ENCODE data around the gene USP24.

USP24 gene, protein sequence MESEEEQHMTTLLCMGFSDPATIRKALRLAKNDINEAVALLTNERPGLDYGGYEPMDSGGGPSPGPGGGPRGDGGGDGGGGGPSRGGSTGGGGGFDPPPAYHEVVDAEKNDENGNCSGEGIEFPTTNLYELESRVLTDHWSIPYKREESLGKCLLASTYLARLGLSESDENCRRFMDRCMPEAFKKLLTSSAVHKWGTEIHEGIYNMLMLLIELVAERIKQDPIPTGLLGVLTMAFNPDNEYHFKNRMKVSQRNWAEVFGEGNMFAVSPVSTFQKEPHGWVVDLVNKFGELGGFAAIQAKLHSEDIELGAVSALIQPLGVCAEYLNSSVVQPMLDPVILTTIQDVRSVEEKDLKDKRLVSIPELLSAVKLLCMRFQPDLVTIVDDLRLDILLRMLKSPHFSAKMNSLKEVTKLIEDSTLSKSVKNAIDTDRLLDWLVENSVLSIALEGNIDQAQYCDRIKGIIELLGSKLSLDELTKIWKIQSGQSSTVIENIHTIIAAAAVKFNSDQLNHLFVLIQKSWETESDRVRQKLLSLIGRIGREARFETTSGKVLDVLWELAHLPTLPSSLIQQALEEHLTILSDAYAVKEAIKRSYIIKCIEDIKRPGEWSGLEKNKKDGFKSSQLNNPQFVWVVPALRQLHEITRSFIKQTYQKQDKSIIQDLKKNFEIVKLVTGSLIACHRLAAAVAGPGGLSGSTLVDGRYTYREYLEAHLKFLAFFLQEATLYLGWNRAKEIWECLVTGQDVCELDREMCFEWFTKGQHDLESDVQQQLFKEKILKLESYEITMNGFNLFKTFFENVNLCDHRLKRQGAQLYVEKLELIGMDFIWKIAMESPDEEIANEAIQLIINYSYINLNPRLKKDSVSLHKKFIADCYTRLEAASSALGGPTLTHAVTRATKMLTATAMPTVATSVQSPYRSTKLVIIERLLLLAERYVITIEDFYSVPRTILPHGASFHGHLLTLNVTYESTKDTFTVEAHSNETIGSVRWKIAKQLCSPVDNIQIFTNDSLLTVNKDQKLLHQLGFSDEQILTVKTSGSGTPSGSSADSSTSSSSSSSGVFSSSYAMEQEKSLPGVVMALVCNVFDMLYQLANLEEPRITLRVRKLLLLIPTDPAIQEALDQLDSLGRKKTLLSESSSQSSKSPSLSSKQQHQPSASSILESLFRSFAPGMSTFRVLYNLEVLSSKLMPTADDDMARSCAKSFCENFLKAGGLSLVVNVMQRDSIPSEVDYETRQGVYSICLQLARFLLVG (N-terminal part only)

DNA sequence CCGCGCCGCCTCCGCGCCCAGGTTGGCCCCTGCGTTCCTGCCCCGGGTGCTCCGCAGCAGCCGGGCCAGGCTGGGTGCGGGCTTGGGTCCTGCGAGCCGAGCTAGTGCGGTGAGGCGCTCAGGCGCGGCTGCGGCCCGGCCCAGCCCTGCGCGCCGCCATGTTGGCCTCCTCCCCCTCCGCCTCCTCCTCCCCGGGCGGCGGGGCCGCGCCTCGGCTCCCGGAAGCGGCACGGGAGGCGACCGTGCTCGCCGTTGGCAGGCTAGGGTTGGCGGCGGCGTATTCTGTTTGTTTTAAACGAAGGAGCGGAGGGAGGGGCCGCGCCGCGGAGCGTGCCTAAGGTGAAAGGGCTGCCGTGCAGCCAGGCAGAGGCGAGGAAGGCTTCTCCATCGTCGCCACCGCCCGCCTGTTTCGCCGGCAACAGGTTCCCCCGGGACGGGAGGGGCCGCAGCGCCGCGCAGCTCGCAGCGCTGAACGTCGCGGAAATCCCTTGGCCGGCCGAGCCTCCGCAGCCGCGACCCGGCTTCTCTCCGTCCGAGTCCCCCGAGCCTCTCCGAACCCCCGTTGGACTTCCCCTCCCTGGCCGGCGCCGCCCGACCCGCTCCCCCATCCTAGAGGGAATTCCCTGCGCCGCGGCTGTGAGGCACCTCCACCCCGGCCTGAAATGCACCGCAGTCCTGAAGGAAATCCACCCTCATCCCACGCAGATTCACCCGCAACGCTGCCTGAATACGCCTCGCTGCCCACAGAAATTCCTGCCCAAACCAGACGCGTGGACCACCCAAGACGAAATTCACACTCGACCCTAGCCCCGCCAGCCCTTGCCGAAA is at the start of gene USP24:
Gene USP24 (minus strand): TSS at position 171 of the 828 bp plus-strand sequence. CDS start 251 bp downstream, outside the sequence.
- DNase-seq, result peak; percentile 84 to 87

DNA sequence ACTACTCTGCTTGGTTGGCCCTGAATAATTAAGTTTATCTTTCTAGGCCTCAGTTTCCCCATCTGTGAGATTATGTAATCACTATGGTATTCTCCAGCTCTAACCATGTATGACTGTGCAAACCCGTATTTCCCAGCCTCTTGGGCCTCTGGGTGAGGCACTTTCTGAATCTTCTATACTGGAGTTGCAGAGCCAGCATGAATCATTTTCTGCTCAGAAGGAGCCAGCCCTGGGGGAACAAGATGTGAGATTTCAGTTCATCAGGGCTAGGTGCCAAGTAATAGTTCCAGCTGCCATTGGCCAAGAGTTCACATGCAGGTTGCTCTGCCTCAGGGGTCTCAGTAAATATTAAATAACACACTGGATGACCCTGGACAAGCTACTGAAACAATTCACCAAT is 47.7 kb upstream of the USP24 start:
- no peak for DNase-seq

DNA sequence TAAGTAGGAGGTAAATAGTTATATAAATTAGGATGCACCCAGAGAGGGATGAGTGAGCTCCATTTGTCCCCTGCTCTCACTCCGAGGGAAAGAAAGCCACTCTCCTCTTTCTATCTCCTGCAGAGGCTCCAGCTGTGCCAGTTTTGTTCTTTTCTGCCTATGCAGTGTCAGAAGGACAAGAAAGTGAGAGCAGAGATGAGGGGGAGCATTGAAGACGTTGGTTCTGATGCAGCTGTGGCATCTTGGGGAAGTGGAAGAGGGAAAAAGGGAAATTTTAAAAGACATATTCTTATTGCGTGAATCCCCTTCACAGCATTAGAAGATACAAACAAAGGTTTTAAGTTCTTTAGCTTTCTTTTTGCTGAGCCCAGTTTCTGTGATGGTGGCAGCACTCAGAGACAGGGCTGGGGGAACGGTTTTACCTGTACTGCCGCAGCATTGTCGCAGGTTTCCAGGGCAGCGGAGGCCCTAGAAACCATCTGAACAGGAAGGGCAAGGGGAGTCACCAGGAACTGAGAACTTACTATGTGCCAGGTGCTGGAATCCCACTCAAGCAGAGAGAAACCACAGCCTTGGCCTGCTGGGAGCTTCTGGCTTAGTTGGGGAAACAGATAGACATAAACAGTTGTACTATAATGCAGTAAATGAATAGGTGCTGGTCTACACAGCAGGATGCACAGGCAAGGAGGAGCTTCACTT is 44.9 kb upstream of the USP24 start:
- peak in 1 of 2 donors; percentile 64 for DNase-seq

DNA sequence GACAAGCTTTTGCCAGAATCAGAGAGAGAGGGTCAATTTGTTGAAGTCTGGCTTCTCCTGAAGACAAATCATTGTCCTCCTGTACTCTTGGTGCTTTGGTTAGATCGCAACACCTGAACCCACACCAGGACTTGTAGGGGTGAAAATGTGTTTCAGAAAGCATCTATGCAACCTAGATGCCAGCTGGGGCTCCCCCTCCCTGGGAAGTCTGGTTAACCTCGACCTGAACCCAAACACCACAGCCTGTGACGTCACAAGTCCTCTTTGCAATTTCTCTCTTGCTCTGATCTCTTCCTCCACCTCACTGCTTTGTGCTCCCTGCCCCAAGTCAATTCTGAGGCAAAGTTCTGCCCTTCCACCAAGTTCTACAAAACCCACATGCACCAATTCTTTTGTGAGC is 42.8 kb upstream of the USP24 start:
- DNase-seq, result peak; percentile 69 to 79

DNA sequence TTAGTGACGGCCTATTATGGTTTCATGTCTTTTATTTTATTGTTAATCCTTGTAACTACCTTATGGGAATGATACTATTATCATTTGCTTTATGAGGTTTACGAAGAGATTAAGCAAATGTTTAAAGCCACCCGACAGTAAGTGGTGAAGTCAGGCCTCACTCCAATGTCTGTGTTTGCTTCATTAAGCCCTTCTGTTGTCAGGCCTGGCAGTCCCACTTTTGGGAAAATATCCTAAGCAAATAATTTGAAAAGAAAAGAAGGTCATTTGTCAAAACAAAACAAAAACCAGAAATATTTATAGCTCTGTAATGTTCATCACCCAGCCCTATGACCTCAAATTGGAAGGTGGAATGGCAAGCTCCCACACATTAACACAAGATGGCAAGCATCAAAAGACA is 40.7 kb upstream of the USP24 start:
- no peak for DNase-seq

DNA sequence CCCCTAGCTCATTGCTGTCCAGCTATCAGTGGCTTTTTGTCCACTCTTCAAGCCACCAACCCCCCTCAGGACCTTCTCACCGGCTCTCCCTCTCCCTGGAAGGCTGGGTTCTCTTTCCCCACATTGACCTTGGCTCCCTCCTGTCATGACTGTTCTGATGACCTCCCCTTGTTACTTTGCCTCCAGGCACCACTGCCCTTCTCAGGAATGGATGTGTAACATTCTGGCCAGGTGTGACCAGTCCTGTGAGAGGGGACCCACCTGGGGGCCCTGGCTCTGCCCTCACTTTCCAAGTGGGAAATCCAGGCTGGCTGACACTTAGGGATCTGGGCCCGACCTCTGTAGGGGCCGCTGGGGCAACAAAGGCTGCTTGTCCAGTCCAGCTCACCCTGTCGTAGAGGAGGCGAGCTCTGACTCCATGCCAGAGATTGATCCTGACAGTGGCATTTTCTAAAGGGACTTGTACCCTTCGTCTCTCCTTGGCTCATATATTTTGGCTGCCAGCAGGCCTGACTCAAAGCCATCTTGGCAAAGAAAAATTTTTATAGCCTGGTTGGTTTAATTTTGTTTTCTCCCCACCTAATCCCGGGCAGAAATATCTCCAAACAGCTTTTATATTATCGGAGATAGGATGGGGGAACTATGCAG is 37.9 kb upstream of the USP24 start:
- DNase-seq, result no peak

DNA sequence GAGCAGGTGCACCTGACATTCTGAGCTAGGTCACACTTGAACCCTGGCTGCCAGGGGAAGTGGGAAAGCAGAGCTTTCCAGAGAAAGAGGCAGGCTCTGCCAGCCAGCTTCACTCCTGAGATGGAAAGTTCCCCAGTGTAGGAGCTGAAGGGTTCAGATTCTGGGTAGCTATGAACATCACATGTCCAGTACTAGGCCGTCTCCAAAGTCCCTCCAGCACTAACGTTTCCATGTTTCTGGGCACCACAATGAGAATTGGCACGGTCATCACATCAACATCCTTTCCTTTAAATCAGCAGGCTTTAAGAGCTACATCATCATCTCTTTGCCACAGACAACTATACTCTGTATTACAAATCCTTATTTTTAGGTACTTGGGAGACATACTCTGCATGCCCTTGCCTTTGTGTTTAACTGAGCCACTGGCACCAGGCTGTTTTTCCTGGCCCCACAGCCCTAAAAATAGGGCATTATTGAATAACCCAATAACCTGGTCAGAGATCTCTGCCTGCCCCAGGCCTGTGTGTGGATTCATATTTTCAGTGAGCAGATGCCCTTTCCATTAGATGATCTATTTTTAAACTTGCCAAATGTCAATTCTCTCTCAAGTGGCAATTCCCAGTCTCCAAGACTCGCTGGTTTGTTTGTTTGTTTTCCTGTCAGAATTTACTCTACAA is 35.4 kb upstream of the USP24 start:
- no peak for DNase-seq

DNA sequence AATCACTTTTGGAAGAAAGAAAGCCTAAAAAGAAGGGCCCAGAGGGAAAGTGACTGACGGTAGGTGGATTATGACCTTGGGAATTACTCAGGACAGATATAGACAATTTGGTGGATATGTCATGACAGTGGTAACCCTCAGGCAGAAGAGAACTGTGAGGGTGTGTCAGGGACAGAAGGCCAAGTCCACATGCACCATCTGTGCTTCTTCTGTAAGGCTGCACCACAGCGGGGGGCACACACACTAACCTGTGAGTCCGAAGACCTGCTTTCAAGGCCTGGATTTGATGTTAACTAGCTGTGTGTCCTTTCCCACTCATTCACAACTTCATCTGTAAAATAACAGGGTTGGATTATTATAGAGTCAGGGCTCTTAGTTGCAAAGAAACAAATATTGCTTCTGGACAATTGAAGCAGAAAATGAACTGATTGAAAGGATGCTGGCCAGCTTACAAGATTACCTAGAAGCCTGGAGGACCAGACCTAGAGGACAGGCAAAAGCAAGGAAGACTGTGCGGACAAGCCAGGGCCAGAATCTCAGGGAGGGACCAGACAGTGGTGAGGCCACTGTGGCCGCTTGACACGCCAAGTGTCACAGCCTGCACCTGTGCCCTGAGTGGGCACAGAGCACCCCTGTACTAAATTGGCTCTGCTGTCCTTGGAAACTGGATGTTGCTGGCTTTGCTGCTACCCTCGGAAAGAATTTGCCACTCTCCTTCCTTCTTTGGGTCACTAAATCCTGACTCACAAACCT is 34.7 kb upstream of the USP24 start:
- no peak for DNase-seq

DNA sequence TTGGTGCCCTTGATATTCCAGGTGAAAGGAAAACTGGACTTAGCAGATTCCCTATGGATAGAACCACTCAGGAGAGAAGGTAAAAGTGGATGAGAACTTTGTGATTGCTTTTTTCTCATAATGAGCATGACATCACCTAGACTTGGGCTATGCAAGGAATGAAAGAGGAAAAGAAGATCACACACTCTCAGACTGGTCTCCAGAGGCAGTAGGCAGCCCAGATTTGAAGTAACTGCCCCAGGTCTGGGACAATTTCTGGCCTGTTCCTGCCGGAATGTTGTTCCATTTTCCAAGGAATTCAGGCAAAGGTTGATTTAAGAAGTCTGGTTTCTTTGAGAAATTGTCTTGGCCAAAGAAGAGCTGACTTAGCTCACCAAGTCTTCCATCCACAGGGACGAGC is 31.7 kb upstream of the USP24 start:
- DNase-seq, result no peak

DNA sequence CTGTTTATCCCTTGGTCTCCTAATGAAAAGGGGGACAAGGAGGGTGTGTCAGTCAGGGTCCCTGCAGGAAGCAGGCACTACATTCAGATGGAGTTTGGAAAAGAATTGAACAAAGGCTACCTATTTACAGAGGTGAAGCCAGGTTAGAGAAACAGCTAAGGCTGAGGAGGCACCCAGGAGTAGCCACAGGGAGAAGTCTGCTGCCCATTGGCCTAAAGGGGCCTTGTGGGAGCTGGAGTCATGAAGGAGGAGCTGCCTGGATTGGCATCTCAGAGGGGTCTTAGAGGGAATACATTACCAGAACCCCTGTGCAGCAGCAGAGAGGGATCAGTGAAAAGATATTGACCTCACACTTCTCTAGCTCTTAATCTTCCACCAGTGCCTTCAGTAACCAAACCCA is 31.2 kb upstream of the USP24 start:
- DNase-seq, result no peak

DNA sequence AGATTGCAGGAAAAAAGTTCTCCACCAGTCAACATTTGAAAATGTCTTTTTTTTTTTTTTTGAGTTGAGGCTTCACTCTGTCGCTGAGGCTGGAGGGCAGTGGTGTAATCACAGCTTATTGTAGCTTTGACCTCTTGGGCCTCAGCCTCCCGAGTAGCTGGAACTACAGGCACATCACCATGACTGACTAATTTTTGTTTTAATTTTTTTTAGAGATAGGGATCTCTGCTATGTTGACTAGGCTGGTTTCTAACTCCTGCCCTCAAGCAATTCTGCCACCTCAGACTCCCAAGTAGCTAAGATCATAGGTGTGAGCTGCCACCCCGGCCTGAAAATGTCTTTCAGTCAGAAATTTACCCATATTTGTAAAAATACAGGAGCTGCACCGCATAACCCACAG is 30.6 kb upstream of the USP24 start:
- no peak for DNase-seq

DNA sequence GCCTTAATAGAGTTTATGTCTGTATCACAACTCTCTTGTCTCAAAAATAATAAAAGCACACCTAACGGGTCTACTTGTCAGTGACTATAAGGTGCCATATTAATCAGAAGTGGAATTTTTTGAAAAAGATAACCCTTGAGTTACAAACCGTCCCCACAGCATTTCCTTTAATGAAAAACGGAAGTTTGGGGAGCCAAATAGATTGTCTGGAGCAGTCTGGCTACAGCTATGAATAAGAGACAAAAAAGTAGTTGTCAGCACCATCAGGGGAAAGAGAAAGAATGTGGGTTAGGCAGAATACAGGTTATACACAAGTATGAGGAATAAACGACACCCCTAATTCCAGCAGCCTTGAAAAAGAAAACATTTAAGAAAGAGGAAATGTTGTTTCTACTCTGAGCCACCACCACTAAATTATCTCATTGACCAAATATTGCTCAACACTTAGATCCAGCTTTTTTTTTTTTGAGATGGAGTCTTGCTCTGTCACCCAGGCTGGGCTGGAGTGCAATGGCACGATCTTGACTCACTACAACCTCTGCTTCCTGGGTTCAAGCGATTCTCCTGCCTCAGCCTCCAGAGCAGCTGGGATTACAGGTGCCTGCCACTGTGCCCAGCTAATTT is 29.4 kb upstream of the USP24 start:
- DNase-seq, result peak in 1 of 2 donors; percentile 17

DNA sequence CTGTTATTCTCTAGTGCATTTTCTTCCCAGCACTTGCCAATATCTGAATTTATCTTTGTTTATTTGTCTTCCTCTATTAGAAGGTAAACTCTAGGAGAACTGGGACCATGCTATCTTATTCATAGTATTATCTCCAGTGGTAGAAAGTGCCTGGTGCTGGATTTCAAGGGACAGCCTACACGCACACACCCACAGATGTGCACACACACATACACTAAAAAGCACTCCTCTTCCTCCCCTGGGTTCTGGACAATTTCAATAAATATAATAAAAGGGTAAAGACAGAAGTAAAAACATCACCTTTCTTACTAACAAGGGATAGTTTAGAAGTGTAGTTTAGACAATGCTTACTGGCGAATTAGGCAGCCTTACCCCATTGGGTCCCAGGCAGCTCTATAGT is 28.5 kb upstream of the USP24 start:
- DNase-seq, result no peak

DNA sequence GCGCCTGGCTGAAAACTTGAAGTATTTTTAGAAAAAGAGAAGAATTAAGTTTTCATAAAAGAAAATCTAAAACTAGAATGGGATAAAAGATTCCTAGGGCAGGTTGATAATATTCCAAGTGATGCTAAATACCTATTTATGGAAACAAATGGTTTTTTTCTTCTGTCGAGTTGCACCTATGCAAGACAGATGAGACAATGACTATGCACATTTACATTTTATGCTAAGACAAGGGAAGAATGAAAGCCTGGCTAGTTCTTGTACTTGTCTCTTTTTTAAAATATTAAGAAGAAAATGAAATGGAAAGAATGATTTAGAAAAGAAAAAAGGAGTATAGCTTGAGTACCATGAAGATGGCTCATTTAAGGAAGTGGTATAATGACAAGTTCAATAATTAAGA is 24.4 kb upstream of the USP24 start:
- DNase-seq, result no peak

DNA sequence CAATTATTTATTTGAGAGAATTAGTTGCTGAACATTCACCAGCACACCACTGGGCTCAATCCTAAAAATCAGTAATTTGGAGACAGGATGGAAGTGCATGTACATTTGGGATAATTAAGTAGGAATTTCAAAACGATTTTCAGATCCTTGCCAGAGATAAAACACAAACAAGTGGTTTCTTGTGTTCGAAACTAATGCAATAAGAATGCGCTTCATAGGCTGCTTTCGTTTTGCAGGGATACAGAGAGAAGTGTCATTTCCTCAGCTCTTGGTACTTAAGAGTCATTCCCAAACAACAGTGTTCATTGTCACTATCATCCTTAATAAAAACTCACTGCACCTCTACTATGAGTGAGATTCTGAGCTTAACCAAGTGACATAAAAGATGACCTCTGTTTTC is 20.6 kb upstream of the USP24 start:
- no peak for DNase-seq

DNA sequence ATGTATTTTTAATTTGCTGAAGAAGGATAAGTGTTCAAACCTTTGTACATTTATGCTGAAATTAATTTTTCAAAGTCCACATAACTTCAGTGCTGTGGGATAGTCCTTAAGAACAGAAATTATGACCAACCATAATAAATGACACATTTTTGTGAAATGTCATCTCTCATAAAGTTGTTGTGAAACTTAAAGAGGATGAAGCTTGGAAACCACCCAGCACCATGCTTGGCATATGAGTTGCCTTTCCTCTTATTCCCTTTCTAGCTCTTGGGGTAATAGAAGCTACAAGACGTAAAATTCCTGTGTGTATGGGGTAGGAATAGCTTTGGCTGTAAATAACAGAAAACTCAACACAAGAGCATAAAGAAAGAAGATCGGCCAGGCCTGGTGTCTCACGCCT is 18.9 kb upstream of the USP24 start:
- DNase-seq, result no peak

DNA sequence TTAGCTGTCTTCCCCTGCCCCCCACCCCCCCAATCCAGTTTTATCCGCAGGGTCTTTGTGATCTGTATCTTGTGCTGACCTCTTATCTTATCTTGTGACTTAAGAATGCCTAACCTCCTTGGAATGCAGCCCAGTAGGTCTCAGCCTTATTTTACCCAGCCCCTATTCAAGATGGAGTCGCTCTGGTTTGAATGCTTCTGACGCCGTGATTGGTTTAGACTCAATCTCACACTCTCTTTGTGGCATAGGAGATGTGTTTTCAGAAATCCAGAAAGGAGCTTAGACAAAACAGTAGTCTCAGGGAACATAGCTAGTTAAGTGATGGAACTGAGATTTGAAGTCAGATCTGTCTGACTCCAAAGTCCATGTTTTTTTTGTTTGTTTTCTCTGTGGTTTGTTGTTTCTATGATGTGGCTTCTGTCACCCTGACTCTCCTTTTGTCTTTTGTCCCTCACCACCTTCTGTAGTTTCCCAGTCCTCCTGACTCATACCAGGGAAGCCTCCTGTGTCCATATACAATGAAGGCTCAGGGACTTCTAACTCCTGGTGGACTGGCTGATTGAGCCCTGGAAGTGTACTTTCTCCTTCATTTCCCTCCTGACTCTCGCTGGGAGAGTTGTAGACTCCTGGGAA is 18.1 kb upstream of the USP24 start:
- DNase-seq, result no peak

DNA sequence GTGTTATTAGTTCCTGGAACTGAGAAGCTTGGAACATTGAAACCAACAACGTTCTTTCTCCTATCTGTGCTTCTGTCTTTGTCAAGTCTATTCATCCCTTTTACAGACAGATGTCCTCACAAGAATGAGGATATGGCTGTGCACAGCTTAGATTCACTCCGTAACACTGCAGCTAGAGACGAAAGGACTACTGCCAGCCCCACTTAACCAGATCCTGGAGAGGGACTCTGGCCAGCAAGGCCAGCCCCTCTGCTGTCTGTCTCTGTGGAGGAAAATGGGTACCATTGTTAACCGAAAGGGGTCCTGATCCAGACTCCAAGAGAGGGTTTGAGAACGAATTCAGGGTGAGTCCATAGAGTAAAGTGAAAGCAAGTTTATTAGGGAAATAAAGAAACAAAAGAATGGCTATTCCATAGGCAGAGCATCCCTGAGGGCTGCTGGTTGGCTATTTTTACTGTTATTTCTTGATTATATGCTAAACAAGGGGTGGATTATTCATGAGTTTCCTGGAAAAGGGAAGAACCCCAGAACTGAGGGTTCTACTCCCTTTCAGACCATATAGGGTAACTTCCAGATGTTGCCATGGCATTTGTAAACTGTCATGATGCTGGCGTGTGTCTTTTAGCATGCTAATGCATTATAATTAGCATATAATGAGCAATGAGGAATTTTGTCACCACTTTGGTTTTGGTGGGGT is 17.4 kb upstream of the USP24 start:
- DNase-seq, result no peak

All from CD4-positive, alpha-beta T cell treated with Interleukin-4 for 1 hour (primary cell).